SH-SY5Y (cell line): ENCODE results near the gene SLC1A1.

Source experiments
- GATA2 ChIP-seq: IDR thresholded peaks from 2 replicates; pipeline ENCODE4 v1.6.1; 2011; ENCODE audit warnings: mild to moderate bottlenecking, low read depth, low read length
- GATA3 ChIP-seq: IDR thresholded peaks from 2 replicates; pipeline ENCODE4 v1.6.1; 2011; ENCODE audit warnings: low read depth, mild to moderate bottlenecking, low read length, moderate library complexity

DNA sequence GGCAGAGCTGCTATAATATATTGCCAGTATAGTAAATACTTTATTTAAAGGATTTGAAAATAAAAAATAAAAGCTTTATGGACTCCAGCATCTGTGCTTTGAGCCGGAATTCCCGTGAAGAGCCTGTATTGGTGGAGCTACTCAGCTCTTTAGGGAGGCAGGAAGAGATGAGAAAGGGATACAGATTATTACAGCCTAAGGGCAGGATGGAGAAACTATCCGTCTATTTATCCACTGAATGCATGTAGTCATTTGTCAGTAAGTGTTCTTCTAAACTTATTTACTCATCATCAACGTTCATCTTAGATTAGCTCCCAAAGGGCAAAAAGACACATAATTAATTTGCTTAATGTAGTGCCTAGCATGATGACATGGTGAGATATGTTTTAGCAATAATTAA lies 48.4 kb downstream of the SLC1A1 start:
- no peak for TF ChIP-seq GATA2
- TF ChIP-seq GATA3 = no peak
